Thyroid gland (tissue), 4 donors: ENCODE measurements around the gene KLHL36.

Experiments used
- POLR2A ChIP-seq, 2 donors: fragments of 450-650 bp; IDR thresholded peaks; one replicate each; pipeline ENCODE4 v1.6.1; 2017; ENCODE audit warnings: antibody characterized with exemption in 2 of 2, mild to moderate bottlenecking in 2 of 2, moderate library complexity in 1 of 2
- TF ChIP-seq, protein P1 (sequence below), 6 experiments: fragments of 200-600 bp in 3 of 6; fragments of 450-650 bp in 3 of 6; sonication (generic) in 3 of 6; IDR thresholded peaks; one replicate each; pipeline ENCODE4 v1.5.1; 2016 to 2019; ENCODE audit warnings: antibody characterized with exemption in 6 of 6, mild to moderate bottlenecking in 2 of 6, inconsistent platforms in 1 of 6, moderate library complexity in 1 of 6

GRCh38 chr16:84617041-84617790 is 31.1 kb upstream of the KLHL36 start:
- TF ChIP-seq, protein P1, sequence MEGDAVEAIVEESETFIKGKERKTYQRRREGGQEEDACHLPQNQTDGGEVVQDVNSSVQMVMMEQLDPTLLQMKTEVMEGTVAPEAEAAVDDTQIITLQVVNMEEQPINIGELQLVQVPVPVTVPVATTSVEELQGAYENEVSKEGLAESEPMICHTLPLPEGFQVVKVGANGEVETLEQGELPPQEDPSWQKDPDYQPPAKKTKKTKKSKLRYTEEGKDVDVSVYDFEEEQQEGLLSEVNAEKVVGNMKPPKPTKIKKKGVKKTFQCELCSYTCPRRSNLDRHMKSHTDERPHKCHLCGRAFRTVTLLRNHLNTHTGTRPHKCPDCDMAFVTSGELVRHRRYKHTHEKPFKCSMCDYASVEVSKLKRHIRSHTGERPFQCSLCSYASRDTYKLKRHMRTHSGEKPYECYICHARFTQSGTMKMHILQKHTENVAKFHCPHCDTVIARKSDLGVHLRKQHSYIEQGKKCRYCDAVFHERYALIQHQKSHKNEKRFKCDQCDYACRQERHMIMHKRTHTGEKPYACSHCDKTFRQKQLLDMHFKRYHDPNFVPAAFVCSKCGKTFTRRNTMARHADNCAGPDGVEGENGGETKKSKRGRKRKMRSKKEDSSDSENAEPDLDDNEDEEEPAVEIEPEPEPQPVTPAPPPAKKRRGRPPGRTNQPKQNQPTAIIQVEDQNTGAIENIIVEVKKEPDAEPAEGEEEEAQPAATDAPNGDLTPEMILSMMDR (IDR thresholded peaks at IDR 0.05): no peak
- no peak for TF ChIP-seq POLR2A (IDR thresholded peaks at IDR 0.05)
